GM23338 (cell line): ENCODE data around the gene GDA. TPM values are rescaled to one million over a fixed set of nuclear protein-coding genes. Genes with fewer than 3 reads are reported as not detected.

Experiments used
- ATAC-seq: fragments of 200-7000 bp; cut with Tn5 transposase; 3 replicates; pipeline ENCODE4 v1.9.1; 2020
- DNase-seq: peaks from one replicate; pipeline ENCODE4 v3.0.0-alpha.2; 2015; ENCODE audit warnings: low spot score
- H2AFZ ChIP-seq: fragments of 200-600 bp; sonication (generic); 2 replicates; pipeline ENCODE4 v1.8.0; 2016; ENCODE audit warnings: antibody characterized with exemption, mild to moderate bottlenecking, moderate library complexity
- H3F3A ChIP-seq: fragments of 200-600 bp; sonication (generic); replicated peaks from 2 replicates; pipeline ENCODE4 v1.8.0; 2017; ENCODE audit warnings: antibody characterized with exemption, mixed run types, low read depth
- H3K27ac ChIP-seq: fragments of 200-600 bp; sonication (generic); 2 replicates; pipeline ENCODE4 v1.6.1; 2016; ENCODE audit warnings: low read depth
- H3K27me3 ChIP-seq: fragments of 200-600 bp; sonication (generic); 2 replicates; pipeline ENCODE4 v1.8.0; 2016; ENCODE audit warnings: mild to moderate bottlenecking, mixed run types, moderate library complexity; ENCODE audit not compliant: insufficient read depth
- H3K36me3 ChIP-seq: fragments of 200-600 bp; sonication (generic); 2 replicates; pipeline ENCODE4 v1.8.0; 2016; ENCODE audit warnings: mild to moderate bottlenecking; ENCODE audit not compliant: insufficient read depth
- H3K4me1 ChIP-seq: fragments of 200-600 bp; sonication (generic); 2 replicates; pipeline ENCODE4 v1.8.0; 2016; ENCODE audit warnings: mild to moderate bottlenecking, moderate library complexity; ENCODE audit not compliant: insufficient read depth
- H3K4me2 ChIP-seq: fragments of 200-600 bp; sonication (generic); 2 replicates; pipeline ENCODE4 v1.7.1; 2017; ENCODE audit warnings: mixed run types
- H3K4me3 ChIP-seq: fragments of 200-600 bp; sonication (generic); 2 replicates; pipeline ENCODE4 v1.6.1; 2016; ENCODE audit warnings: mixed run types
- H3K79me2 ChIP-seq: fragments of 200-600 bp; sonication (generic); replicated peaks from 2 replicates; pipeline ENCODE4 v1.8.0; 2017; ENCODE audit warnings: mild to moderate bottlenecking; ENCODE audit not compliant: insufficient read depth
- H3K9me2 ChIP-seq: fragments of 200-600 bp; sonication (generic); 2 replicates; pipeline ENCODE4 v1.8.0; 2017; ENCODE audit not compliant: insufficient read depth
- H4K20me1 ChIP-seq: fragments of 200-600 bp; sonication (generic); replicated peaks from 2 replicates; pipeline ENCODE4 v1.8.0; 2017; ENCODE audit warnings: mild to moderate bottlenecking; ENCODE audit not compliant: insufficient read depth
- H3K27ac Mint-ChIP-seq: 2 replicates; pipeline ENCODE4 v1.8.0; 2020; ENCODE audit warnings: inconsistent platforms, mild to moderate bottlenecking, moderate library complexity, mixed read lengths
- H3K27me3 Mint-ChIP-seq: 3 replicates; pipeline ENCODE4 v1.8.0; 2022; ENCODE audit warnings: low read depth, mild to moderate bottlenecking, moderate library complexity, mixed read lengths, inconsistent platforms; ENCODE audit not compliant: insufficient read depth, poor library complexity
- H3K36me3 Mint-ChIP-seq: 3 replicates; pipeline ENCODE4 v1.8.0; 2021; ENCODE audit warnings: low read depth, mild to moderate bottlenecking, inconsistent platforms, moderate library complexity, mixed read lengths
- H3K4me1 Mint-ChIP-seq: 3 replicates; pipeline ENCODE4 v1.8.0; 2020; ENCODE audit warnings: mild to moderate bottlenecking, inconsistent platforms, mixed read lengths
- H3K4me3 Mint-ChIP-seq: 3 replicates; pipeline ENCODE4 v1.8.0; 2021; ENCODE audit warnings: moderate library complexity, mild to moderate bottlenecking, inconsistent platforms, mixed read lengths
- H3K9me3 Mint-ChIP-seq: 3 replicates; pipeline ENCODE4 v1.8.0; 2020; ENCODE audit warnings: moderate library complexity, mild to moderate bottlenecking, inconsistent platforms, mixed read lengths
- EZH2 ChIP-seq: fragments of 200-600 bp; sonication (generic); IDR thresholded peaks from one replicate; pipeline ENCODE4 v1.8.0; 2017; ENCODE audit warnings: antibody characterized with exemption, mild to moderate bottlenecking, low read depth; ENCODE audit not compliant: unreplicated experiment
- NANOG ChIP-seq: IDR thresholded peaks from 2 replicates; pipeline ENCODE4 v1.6.1; 2016; ENCODE audit warnings: antibody characterized with exemption, borderline replicate concordance
- POLR2AphosphoS5 ChIP-seq: IDR thresholded peaks from 2 replicates; pipeline ENCODE4 v1.6.1; 2016; ENCODE audit warnings: antibody characterized with exemption, low read depth
- ZNF331 ChIP-seq: fragments of 250-450 bp; sonication (Bioruptor Pico); IDR thresholded peaks from 2 replicates; pipeline ENCODE4 v1.5.0; 2020; ENCODE audit warnings: low read depth, mild to moderate bottlenecking, moderate library complexity
- polyA plus RNA-seq: library from polyadenylated mRNA; unstranded; fragments of >200 nt; fragmentation: Nextera tagmentation; extraction: Ambion mirVana; gene quantifications from 2 replicates; pipeline ENCODE4 v1.2.1, GENCODE V29; 2016
- total RNA-seq: library from RNA; depleted of rRNA; stranded (reverse); fragments of >200 nt; shearing (Covaris generic); gene quantifications from 2 replicates; pipeline ENCODE4 v1.2.3, GENCODE V29; 2014
- TF ChIP-seq, protein P1 (sequence below): IDR thresholded peaks from one replicate; pipeline ENCODE4 v1.6.1; 2018; ENCODE audit warnings: antibody characterized with exemption; ENCODE audit not compliant: unreplicated experiment
- TF ChIP-seq, protein P2 (sequence below), 2 experiments: fragments of 200-600 bp in 1 of 2; sonication (generic) in 1 of 2; conservative IDR thresholded peaks; 2 replicates each; pipeline versions ENCODE4 v1.5.1 to v1.6.1; 2016 to 2017; ENCODE audit warnings: antibody characterized with exemption in 2 of 2, low read depth in 2 of 2, mild to moderate bottlenecking in 2 of 2, moderate library complexity in 1 of 2
- TF ChIP-seq, protein P3 (sequence below): IDR thresholded peaks from 2 replicates; pipeline ENCODE4 v1.6.1; 2016; ENCODE audit warnings: antibody characterized with exemption

The GDA gene
- total and polyA plus RNA-seq, 2 experiments from 2014 or later, result 4.0 to 5.8 TPM

DNA sequence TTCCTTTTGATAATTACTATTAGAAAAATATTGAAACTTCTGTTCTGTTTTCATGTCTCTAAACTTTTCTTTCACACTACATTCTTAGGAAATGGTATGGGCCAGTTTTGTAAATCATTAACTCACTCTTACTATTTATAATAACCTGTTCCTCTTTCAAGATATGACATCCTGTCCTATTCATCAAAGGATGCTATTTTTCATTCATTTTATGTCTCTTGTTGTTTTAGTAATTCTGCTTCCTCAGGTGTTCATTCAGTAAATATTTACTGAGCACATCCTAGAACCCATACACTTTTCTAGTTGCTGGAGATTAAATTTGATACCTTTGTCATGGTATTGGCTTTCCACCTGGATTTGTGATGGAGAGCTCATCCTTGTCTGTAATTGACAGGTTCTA is 58.0 kb downstream of the GDA start:
- ATAC-seq (no peak), DNase-seq (no peak)
- H3K27me3 Mint-ChIP-seq, result no peaks in the 10 kb centered on the region
- no peak overlapping the region for H3K4me3 Mint-ChIP-seq
- Histone ChIP-seq H3K27ac (no peak overlapping the region), H4K20me1 (no peaks in the 10 kb centered on the region), H3F3A (no peaks in the 10 kb centered on the region), H3K27me3 (no peaks in the 10 kb centered on the region), H3K4me1 (no peaks in the 10 kb centered on the region), H3K79me2 (no peaks in the 10 kb centered on the region), H3K9me2 (no peaks in the 10 kb centered on the region), H3K4me2 (no peak overlapping the region), H2AFZ (no peak overlapping the region), H3K36me3 (no peaks in the 10 kb centered on the region), H3K4me3 (no peak overlapping the region)
- H3K27ac Mint-ChIP-seq, result no peak overlapping the region
- no peaks in the 10 kb centered on the region for H3K36me3 Mint-ChIP-seq
- TF ChIP-seq, protein P1, sequence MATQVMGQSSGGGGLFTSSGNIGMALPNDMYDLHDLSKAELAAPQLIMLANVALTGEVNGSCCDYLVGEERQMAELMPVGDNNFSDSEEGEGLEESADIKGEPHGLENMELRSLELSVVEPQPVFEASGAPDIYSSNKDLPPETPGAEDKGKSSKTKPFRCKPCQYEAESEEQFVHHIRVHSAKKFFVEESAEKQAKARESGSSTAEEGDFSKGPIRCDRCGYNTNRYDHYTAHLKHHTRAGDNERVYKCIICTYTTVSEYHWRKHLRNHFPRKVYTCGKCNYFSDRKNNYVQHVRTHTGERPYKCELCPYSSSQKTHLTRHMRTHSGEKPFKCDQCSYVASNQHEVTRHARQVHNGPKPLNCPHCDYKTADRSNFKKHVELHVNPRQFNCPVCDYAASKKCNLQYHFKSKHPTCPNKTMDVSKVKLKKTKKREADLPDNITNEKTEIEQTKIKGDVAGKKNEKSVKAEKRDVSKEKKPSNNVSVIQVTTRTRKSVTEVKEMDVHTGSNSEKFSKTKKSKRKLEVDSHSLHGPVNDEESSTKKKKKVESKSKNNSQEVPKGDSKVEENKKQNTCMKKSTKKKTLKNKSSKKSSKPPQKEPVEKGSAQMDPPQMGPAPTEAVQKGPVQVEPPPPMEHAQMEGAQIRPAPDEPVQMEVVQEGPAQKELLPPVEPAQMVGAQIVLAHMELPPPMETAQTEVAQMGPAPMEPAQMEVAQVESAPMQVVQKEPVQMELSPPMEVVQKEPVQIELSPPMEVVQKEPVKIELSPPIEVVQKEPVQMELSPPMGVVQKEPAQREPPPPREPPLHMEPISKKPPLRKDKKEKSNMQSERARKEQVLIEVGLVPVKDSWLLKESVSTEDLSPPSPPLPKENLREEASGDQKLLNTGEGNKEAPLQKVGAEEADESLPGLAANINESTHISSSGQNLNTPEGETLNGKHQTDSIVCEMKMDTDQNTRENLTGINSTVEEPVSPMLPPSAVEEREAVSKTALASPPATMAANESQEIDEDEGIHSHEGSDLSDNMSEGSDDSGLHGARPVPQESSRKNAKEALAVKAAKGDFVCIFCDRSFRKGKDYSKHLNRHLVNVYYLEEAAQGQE, result no peak
- H3K4me1 Mint-ChIP-seq, result no peaks in the 10 kb centered on the region; the same call in 2 of the 3 replicates
- H3K9me3 Mint-ChIP-seq, result no peaks in the 10 kb centered on the region; the same call in 2 of the 3 replicates

DNA sequence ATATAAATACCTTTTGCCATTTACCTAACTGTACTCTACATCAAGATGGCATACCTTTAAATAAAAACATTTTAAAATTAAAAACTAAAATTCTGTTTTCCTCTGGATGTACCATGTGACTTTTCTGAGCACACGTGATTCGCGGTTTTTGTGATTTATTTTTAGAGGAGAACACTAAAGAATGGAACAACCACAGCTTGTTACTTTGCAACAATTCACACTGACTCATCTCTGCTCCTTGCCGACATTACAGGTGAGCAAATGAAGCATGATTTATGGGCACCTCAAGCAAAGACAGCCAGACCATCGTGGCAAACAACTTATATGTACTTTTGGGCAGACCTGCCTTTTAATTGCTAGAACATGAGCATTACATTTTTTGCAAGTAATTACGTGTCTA is 61.3 kb downstream of the GDA start:
- H3K4me3 ChIP-seq, result no peak overlapping the region
- Mint-ChIP-seq H3K36me3 (no peaks in the 10 kb centered on the region), H3K27ac (no peak overlapping the region), H3K27me3 (peaks cover 1% of the 10 kb centered on the region), H3K4me1 (no peaks in the 10 kb centered on the region), H3K4me3 (no peak overlapping the region), H3K9me3 (no peaks in the 10 kb centered on the region; the same call in 2 of the 3 replicates)
- no peaks in the 10 kb centered on the region for H3F3A ChIP-seq
- DNase-seq (no peak), ATAC-seq (no peak)
- H3K27me3 ChIP-seq, result no peaks in the 10 kb centered on the region
- TF ChIP-seq EZH2, result no peak
- TF ChIP-seq ZNF331 (CRISPR knock-in tag), result no peak
- no peak overlapping the region for H2AFZ ChIP-seq
- H4K20me1 ChIP-seq, result no peaks in the 10 kb centered on the region
- no peak overlapping the region for H3K27ac ChIP-seq
- H3K36me3 ChIP-seq, result no peaks in the 10 kb centered on the region
- H3K4me1 ChIP-seq, result no peaks in the 10 kb centered on the region
- no peak overlapping the region for H3K4me2 ChIP-seq
- no peaks in the 10 kb centered on the region for H3K9me2 ChIP-seq
- no peaks in the 10 kb centered on the region for H3K79me2 ChIP-seq

DNA sequence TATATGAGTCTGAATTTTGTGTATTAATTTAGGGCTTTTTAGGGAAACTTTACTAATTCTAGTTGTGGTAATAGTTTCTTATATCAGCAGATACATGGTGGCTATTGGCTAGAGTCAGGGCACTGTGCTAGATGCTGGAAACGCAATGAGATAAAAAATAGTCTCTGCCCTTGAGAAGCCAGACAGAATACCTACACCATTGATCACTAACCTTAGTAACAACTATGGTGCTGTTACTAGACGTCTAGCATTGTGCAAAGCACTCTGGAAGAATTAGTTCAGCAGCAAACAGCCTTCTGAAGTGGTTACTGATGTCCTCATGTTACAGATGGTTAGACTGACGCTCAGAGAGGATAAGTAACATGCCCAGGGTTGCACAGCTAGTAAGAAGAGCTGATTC is 61.8 kb downstream of the GDA start:
- no peak overlapping the region for H3K27ac Mint-ChIP-seq
- no peaks in the 10 kb centered on the region for H3K36me3 Mint-ChIP-seq
- Histone ChIP-seq H3K36me3 (no peaks in the 10 kb centered on the region), H3K4me2 (no peak overlapping the region), H3K79me2 (no peaks in the 10 kb centered on the region), H2AFZ (no peak overlapping the region), H3K4me3 (no peak overlapping the region), H3K9me2 (no peaks in the 10 kb centered on the region), H3K27me3 (no peaks in the 10 kb centered on the region), H3K27ac (no peak overlapping the region), H3F3A (no peaks in the 10 kb centered on the region), H4K20me1 (no peaks in the 10 kb centered on the region), H3K4me1 (no peaks in the 10 kb centered on the region)
- ATAC-seq (no peak), DNase-seq (no peak)
- no peaks in the 10 kb centered on the region; the same call in 2 of the 3 replicates for H3K9me3 Mint-ChIP-seq
- no peaks in the 10 kb centered on the region for H3K4me1 Mint-ChIP-seq
- no peak overlapping the region for H3K4me3 Mint-ChIP-seq
- H3K27me3 Mint-ChIP-seq, result peaks cover 1% of the 10 kb centered on the region
- no peak for TF ChIP-seq POLR2AphosphoS5
- TF ChIP-seq, protein P2, sequence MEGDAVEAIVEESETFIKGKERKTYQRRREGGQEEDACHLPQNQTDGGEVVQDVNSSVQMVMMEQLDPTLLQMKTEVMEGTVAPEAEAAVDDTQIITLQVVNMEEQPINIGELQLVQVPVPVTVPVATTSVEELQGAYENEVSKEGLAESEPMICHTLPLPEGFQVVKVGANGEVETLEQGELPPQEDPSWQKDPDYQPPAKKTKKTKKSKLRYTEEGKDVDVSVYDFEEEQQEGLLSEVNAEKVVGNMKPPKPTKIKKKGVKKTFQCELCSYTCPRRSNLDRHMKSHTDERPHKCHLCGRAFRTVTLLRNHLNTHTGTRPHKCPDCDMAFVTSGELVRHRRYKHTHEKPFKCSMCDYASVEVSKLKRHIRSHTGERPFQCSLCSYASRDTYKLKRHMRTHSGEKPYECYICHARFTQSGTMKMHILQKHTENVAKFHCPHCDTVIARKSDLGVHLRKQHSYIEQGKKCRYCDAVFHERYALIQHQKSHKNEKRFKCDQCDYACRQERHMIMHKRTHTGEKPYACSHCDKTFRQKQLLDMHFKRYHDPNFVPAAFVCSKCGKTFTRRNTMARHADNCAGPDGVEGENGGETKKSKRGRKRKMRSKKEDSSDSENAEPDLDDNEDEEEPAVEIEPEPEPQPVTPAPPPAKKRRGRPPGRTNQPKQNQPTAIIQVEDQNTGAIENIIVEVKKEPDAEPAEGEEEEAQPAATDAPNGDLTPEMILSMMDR (conservative IDR thresholded peaks at IDR 0.05; ENCODE audit: low read depth in 2 of 2), result no peak
- TF ChIP-seq, protein P3, sequence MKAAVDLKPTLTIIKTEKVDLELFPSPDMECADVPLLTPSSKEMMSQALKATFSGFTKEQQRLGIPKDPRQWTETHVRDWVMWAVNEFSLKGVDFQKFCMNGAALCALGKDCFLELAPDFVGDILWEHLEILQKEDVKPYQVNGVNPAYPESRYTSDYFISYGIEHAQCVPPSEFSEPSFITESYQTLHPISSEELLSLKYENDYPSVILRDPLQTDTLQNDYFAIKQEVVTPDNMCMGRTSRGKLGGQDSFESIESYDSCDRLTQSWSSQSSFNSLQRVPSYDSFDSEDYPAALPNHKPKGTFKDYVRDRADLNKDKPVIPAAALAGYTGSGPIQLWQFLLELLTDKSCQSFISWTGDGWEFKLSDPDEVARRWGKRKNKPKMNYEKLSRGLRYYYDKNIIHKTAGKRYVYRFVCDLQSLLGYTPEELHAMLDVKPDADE, result no peak
- no peak for TF ChIP-seq NANOG
- no peak for TF ChIP-seq ZNF331 (CRISPR knock-in tag)
